ENCODE data around the gene SPTLC3. TPM values are rescaled to one million over a fixed set of nuclear protein-coding genes. Genes with fewer than 3 reads are reported as not detected.

The SPTLC3 gene
- polyA plus RNA-seq, 1 of the 3 experiments (the other 2 are of a cell fraction), result 0.02 TPM

DNA sequence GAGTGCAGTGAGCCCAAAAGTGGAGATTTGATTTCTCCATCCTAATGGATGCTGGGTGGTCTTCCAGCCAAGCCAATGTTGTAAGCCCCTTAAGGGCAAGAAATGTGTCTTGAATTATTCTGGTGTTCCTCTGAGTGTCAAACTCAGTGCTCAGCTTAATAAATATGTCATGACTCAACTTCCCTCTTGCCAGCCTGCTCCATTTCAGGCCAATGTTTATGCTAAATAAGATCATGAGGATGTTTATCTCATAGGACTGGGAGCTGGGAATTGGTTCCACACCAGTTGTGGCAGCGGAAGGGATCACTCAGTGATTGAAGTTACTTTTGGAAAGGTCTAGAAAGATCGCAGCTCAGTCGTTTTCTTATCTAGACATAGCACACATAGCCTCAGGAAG, 121.9 kb downstream of the SPTLC3 start:
- Histone ChIP-seq H3K9ac (no peak overlapping the region), H3K4me3 (ENCODE audit: low read depth in 2 of 2, low read length in 1 of 2) (no peak overlapping the region), H3K79me2 (ENCODE audit: insufficient read depth) (no peaks in the 10 kb centered on the region), H3K36me3 (replicated peaks in 1 of 2; ENCODE audit: control insufficient read depth in 1 of 2, insufficient read depth in 2 of 2, low read length in 1 of 2) (no peaks in the 10 kb centered on the region), H2AFZ (ENCODE audit: low read depth) (no peak overlapping the region), H3K9me3 (no peaks in the 10 kb centered on the region), H4K20me1 (ENCODE audit: insufficient read depth) (no peaks in the 10 kb centered on the region), H3K9me2 (no peaks in the 10 kb centered on the region), H3K27me3 (ENCODE audit: insufficient read depth) (no peaks in the 10 kb centered on the region), H3F3A (replicated peaks; ENCODE audit: insufficient read depth) (no peaks in the 10 kb centered on the region), H3K4me1 (ENCODE audit: control insufficient read depth in 1 of 2, insufficient read depth in 2 of 2, low read depth in 1 of 2, low read length in 1 of 2) (no peaks in the 10 kb centered on the region), H3K27ac (ENCODE audit: low read depth in 2 of 2, low read length in 1 of 2) (no peak overlapping the region), H3K4me2 (no peak overlapping the region)
- no peak for DNase-seq
- ChIA-PET CTCF (interaction anchor here (0.6 to 2.9 kb wide), 2 partner anchors 11 to 630 kb away, joined by 3 to 16 read pairs; no protein-coding TSS in a partner anchor), POLR2A (no interaction called here)
- TF ChIP-seq NFIC (IDR thresholded peaks at IDR 0.05; ENCODE audit: borderline replicate concordance) (no peak), JUND (IDR thresholded peaks at IDR 0.05) (no peak), POLR2AphosphoS5 (IDR thresholded peaks at IDR 0.05; ENCODE audit: low read depth, low read length) (no peak), SIN3A (IDR thresholded peaks at IDR 0.05; ENCODE audit: borderline replicate concordance, low read depth, low read length) (no peak), RCOR1 (IDR thresholded peaks at IDR 0.05; ENCODE audit: low read length) (no peak), MEF2A (IDR thresholded peaks at IDR 0.05; ENCODE audit: borderline replicate concordance, low read depth) (no peak), EZH2phosphoT487 (IDR thresholded peaks at IDR 0.05; ENCODE audit: borderline replicate concordance, low read depth) (no peak), FOXM1 (IDR thresholded peaks at IDR 0.05; ENCODE audit: low read depth) (no peak), FOSL2 (IDR thresholded peaks at IDR 0.05; ENCODE audit: borderline replicate concordance, low read depth) (no peak), RAD21 (IDR thresholded peaks at IDR 0.05; ENCODE audit: low read length) (no peak), ELF1 (IDR thresholded peaks at IDR 0.05) (no peak), NRF1 (IDR thresholded peaks at IDR 0.05; ENCODE audit: low read depth, low read length) (no peak), RFX5 (IDR thresholded peaks at IDR 0.05; ENCODE audit: low read length) (no peak), SMC3 (IDR thresholded peaks at IDR 0.05; ENCODE audit: low read depth, low read length) (no peak), TCF12 (IDR thresholded peaks at IDR 0.05) (no peak)
- TF ChIP-seq, protein P1, sequence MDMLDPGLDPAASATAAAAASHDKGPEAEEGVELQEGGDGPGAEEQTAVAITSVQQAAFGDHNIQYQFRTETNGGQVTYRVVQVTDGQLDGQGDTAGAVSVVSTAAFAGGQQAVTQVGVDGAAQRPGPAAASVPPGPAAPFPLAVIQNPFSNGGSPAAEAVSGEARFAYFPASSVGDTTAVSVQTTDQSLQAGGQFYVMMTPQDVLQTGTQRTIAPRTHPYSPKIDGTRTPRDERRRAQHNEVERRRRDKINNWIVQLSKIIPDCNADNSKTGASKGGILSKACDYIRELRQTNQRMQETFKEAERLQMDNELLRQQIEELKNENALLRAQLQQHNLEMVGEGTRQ (IDR thresholded peaks at IDR 0.05; ENCODE audit: borderline replicate concordance, low read depth, low read length), result no peak
- TF ChIP-seq, protein P2, sequence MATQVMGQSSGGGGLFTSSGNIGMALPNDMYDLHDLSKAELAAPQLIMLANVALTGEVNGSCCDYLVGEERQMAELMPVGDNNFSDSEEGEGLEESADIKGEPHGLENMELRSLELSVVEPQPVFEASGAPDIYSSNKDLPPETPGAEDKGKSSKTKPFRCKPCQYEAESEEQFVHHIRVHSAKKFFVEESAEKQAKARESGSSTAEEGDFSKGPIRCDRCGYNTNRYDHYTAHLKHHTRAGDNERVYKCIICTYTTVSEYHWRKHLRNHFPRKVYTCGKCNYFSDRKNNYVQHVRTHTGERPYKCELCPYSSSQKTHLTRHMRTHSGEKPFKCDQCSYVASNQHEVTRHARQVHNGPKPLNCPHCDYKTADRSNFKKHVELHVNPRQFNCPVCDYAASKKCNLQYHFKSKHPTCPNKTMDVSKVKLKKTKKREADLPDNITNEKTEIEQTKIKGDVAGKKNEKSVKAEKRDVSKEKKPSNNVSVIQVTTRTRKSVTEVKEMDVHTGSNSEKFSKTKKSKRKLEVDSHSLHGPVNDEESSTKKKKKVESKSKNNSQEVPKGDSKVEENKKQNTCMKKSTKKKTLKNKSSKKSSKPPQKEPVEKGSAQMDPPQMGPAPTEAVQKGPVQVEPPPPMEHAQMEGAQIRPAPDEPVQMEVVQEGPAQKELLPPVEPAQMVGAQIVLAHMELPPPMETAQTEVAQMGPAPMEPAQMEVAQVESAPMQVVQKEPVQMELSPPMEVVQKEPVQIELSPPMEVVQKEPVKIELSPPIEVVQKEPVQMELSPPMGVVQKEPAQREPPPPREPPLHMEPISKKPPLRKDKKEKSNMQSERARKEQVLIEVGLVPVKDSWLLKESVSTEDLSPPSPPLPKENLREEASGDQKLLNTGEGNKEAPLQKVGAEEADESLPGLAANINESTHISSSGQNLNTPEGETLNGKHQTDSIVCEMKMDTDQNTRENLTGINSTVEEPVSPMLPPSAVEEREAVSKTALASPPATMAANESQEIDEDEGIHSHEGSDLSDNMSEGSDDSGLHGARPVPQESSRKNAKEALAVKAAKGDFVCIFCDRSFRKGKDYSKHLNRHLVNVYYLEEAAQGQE (IDR thresholded peaks at IDR 0.05; ENCODE audit: low read depth, low read length), result no peak
- 24% methylated on average over 3 of the region's 3 CpGs for WGBS (ENCODE audit: low lambda C conversion rate)

All from SK-N-SH (cell line).